Thoracic aorta (tissue), 2 donors: Measurements from ENCODE around the gene STRIP1. TPM values are rescaled to one million over a fixed set of nuclear protein-coding genes. Genes with fewer than 3 reads are reported as not detected.

Source experiments
- ATAC-seq: fragments of 150-250 bp; one replicate; pipeline ENCODE4 v1.8.0; 2017; ENCODE audit warnings: low read depth; ENCODE audit not compliant: insufficient number of reproducible peaks, low FRiP score
- DNase-seq: peaks from one replicate; pipeline ENCODE4 v3.0.0-alpha.2; 2020; ENCODE audit warnings: low spot score
- H3K27ac ChIP-seq, 2 donors: fragments of 200-600 bp; sonication (generic); 1 replicate in 1 of 2; 2 replicates in 1 of 2; pipeline ENCODE4 v1.5.1; 2016; ENCODE audit warnings: mild to moderate bottlenecking in 2 of 2, moderate library complexity in 2 of 2
- H3K27me3 ChIP-seq: fragments of 200-600 bp; sonication (generic); replicated peaks from 2 replicates; pipeline ENCODE4 v1.6.0; 2016; ENCODE audit warnings: mild to moderate bottlenecking; ENCODE audit not compliant: insufficient read depth
- H3K36me3 ChIP-seq: fragments of 200-600 bp; sonication (generic); one replicate; pipeline ENCODE4 v1.5.1; 2016
- H3K4me1 ChIP-seq, 2 donors: fragments of 200-600 bp; sonication (generic); 1 replicate in 1 of 2; 2 replicates in 1 of 2; pipeline versions ENCODE4 v1.5.1 to v1.6.0; 2016; ENCODE audit warnings: low read depth in 2 of 2, mild to moderate bottlenecking in 1 of 2; ENCODE audit not compliant: control insufficient read depth in 1 of 2
- H3K4me3 ChIP-seq: fragments of 200-600 bp; sonication (generic); 2 replicates; pipeline ENCODE4 v1.5.1; 2016; ENCODE audit warnings: mild to moderate bottlenecking
- H3K9me3 ChIP-seq: fragments of 200-600 bp; sonication (generic); 2 replicates; pipeline ENCODE4 v1.5.1; 2016
- CTCF ChIP-seq: fragments of 200-600 bp; sonication (generic); IDR thresholded peaks from one replicate; pipeline ENCODE4 v1.5.1; 2019; ENCODE audit warnings: antibody characterized with exemption
- total RNA-seq, 2 donors: library from RNA; depleted of rRNA; stranded (reverse); fragments of >200 nt; gene quantifications; one replicate each; pipeline versions ENCODE4 v1.1.0 to v1.2.3, GENCODE V29; 2016

Gene STRIP1
- total RNA-seq, 2 donors from 2014 or later = 38.4 to 61.6 TPM

GRCh38 chr1:110060662-110061060, 26.2 kb downstream of the STRIP1 start:
- H3K9me3 ChIP-seq = no peaks in the 10 kb centered on the region
- H3K4me3 ChIP-seq = no peak overlapping the region
- DNase-seq (no peak), ATAC-seq (no peak)
- H3K4me1 ChIP-seq = no peaks in the 10 kb centered on the region
- no peaks in the 10 kb centered on the region for H3K27me3 ChIP-seq
- TF ChIP-seq CTCF = no peak
- peaks cover 15% of the 10 kb centered on the region for H3K36me3 ChIP-seq
- H3K27ac ChIP-seq = no peak overlapping the region

- no peak for ATAC-seq
- Histone ChIP-seq H3K27me3 (no peaks in the 10 kb centered on the region), H3K4me1 (no peaks in the 10 kb centered on the region), H3K9me3 (no peaks in the 10 kb centered on the region), H3K36me3 (peaks cover 8% of the 10 kb centered on the region), H3K27ac (no peak overlapping the region), H3K4me3 (no peak overlapping the region)
- DNase-seq = no peak
- TF ChIP-seq CTCF = no peak
Measured at GRCh38 chr1:110061341-110061740, 26.9 kb downstream of the STRIP1 start.

GRCh38 chr1:110062612-110063011, 28.2 kb downstream of the STRIP1 start:
- ATAC-seq = no peak
- Histone ChIP-seq H3K27me3 (no peaks in the 10 kb centered on the region), H3K9me3 (no peaks in the 10 kb centered on the region), H3K36me3 (no peaks in the 10 kb centered on the region), H3K4me1 (no peaks in the 10 kb centered on the region), H3K27ac (no peak overlapping the region), H3K4me3 (no peak overlapping the region)
- TF ChIP-seq CTCF = no peak
- no peak for DNase-seq

GRCh38 chr1:110063781-110064180, 29.4 kb downstream of the STRIP1 start:
- Histone ChIP-seq H3K27ac (no peak overlapping the region), H3K4me3 (no peak overlapping the region), H3K36me3 (no peaks in the 10 kb centered on the region), H3K9me3 (no peaks in the 10 kb centered on the region), H3K4me1 (peaks cover 0 to 5% of the 10 kb centered on the region in 2 donors), H3K27me3 (peaks cover 11% of the 10 kb centered on the region)
- ATAC-seq (no peak), DNase-seq (no peak)
- TF ChIP-seq CTCF = no peak

GRCh38 chr1:110064576-110065337, 30.3 kb downstream of the STRIP1 start:
- Histone ChIP-seq H3K4me1 (peaks cover 3 to 10% of the 10 kb centered on the region in 2 donors), H3K4me3 (no peak overlapping the region), H3K9me3 (no peaks in the 10 kb centered on the region), H3K27ac (no peak overlapping the region), H3K36me3 (no peaks in the 10 kb centered on the region), H3K27me3 (peaks cover 21% of the 10 kb centered on the region)
- DNase-seq (no peak), ATAC-seq (no peak)
- no peak for TF ChIP-seq CTCF
